K562 (cell line): ENCODE results near the gene ZMIZ1. TPM values are rescaled to one million over a fixed set of nuclear protein-coding genes. Genes with fewer than 3 reads are reported as not detected.

Experiments
- ATAC-seq: fragments of 200-7000 bp; cut with Tn5 transposase; 3 replicates; pipeline ENCODE4 v1.9.1; 2020; ENCODE audit warnings: moderate library complexity
- BruUV-seq: library from RNA; stranded (reverse); fragments of 400-500 nt; replicated peaks from 2 replicates; lab custom pipeline; 2021; lab: Mats Ljungman, UMichigan
- CTCF ChIA-PET: fragments of 300-600 bp; formaldehyde crosslinking; extraction: SDS; loops from one replicate; lab custom pipeline; 2021; ENCODE audit warnings: low intra/inter-chr PET ratio; lab: Yijun Ruan, JAX
- POLR2A ChIA-PET: fragments of 300-600, 350-650 bp; sonication (Branson Sonifier 250); formaldehyde crosslinking; extraction: SDS; loops from one replicate; lab custom pipeline; 2021; ENCODE audit warnings: antibody characterized with exemption, inconsistent platforms; lab: Yijun Ruan, JAX
- DNase-seq, 4 experiments: peaks; one replicate each; pipeline versions ENCODE4 v3.0.0 to v3.0.0-alpha.2; 2011 to 2018; ENCODE audit warnings: low spot score in 3 of 4, mixed read lengths in 3 of 4; ENCODE audit errors: extremely low read depth in 1 of 4
- FAIRE-seq: peaks from 2 replicates; lab custom pipeline; 2011; peaks lifted over from hg19 to GRCh38; lab: Jason Lieb, UNC
- H2AFZ ChIP-seq: 2 replicates; pipeline ENCODE4 v1.6.0; 2011; ENCODE audit warnings: low read depth, low read length, control low read depth, inconsistent platforms
- H3K27ac ChIP-seq: fragments of 200-600 bp; 3 replicates; pipeline ENCODE4 v1.8.0; 2011; ENCODE audit warnings: low read depth, mild to moderate bottlenecking, control low read depth, inconsistent platforms, low read length, moderate library complexity, mixed read lengths; ENCODE audit errors: extremely low read depth
- H3K27me3 ChIP-seq, 2 experiments: fragments of 300-600 bp in 1 of 2; 2 replicates in 1 of 2; 3 replicates in 1 of 2; pipeline versions ENCODE4 v1.6.0 to v1.8.0; 2011; ENCODE audit warnings: inconsistent platforms in 2 of 2, low read length in 2 of 2, mild to moderate bottlenecking in 1 of 2, mixed read lengths in 1 of 2, moderate library complexity in 1 of 2; ENCODE audit not compliant: control insufficient read depth in 2 of 2, insufficient read depth in 2 of 2
- H3K36me3 ChIP-seq: fragments of 300-600 bp; 3 replicates; pipeline ENCODE4 v1.8.0; 2011; ENCODE audit warnings: mild to moderate bottlenecking, low read length, inconsistent platforms; ENCODE audit not compliant: control insufficient read depth, insufficient read depth
- H3K4me1 ChIP-seq, 2 experiments: fragments of 200-600 bp in 1 of 2; replicated peaks in 1 of 2; 2 replicates in 1 of 2; 3 replicates in 1 of 2; pipeline versions ENCODE4 v1.5.1 to v1.8.0; 2011; ENCODE audit warnings: inconsistent platforms in 2 of 2, low read length in 2 of 2, mild to moderate bottlenecking in 1 of 2, mixed read lengths in 1 of 2, moderate library complexity in 1 of 2; ENCODE audit not compliant: control insufficient read depth in 2 of 2, insufficient read depth in 2 of 2
- H3K4me2 ChIP-seq: 2 replicates; pipeline ENCODE4 v1.6.1; 2011; ENCODE audit warnings: low read length, control low read depth, inconsistent platforms, mixed read lengths; ENCODE audit not compliant: insufficient read depth
- H3K4me3 ChIP-seq: fragments of 200-600 bp; sonication (generic), shearing (Covaris generic); 2 replicates; pipeline ENCODE4 v1.5.1; 2016; ENCODE audit warnings: control low read depth, inconsistent platforms
- H3K79me2 ChIP-seq: fragments of 200-600 bp; 3 replicates; pipeline ENCODE4 v1.8.0; 2011; ENCODE audit warnings: low read length, inconsistent platforms; ENCODE audit not compliant: control insufficient read depth, insufficient read depth
- H3K9ac ChIP-seq, 2 experiments: 2 replicates each; pipeline versions ENCODE4 v1.6.0 to v1.6.1; 2011; ENCODE audit warnings: low read depth in 2 of 2, low read length in 2 of 2, control low read depth in 1 of 2, inconsistent platforms in 1 of 2, mild to moderate bottlenecking in 1 of 2, mixed read lengths in 1 of 2; ENCODE audit not compliant: insufficient read depth in 1 of 2
- H3K9me1 ChIP-seq: one replicate; pipeline ENCODE4 v1.6.0; 2011; ENCODE audit warnings: inconsistent platforms, mild to moderate bottlenecking, low read length, moderate library complexity; ENCODE audit not compliant: control insufficient read depth, insufficient read depth
- H3K9me3 ChIP-seq: replicated peaks from 2 replicates; pipeline ENCODE4 v1.5.1; 2011; ENCODE audit warnings: low read depth, low read length, inconsistent platforms; ENCODE audit not compliant: control insufficient read depth, insufficient read depth
- H4K20me1 ChIP-seq: replicated peaks from 2 replicates; pipeline ENCODE4 v1.6.1; 2011; ENCODE audit warnings: low read length, inconsistent platforms, mixed read lengths; ENCODE audit not compliant: control insufficient read depth, insufficient read depth
- FOXA3 ChIP-seq, 2 experiments: fragments of 450-650 bp in 1 of 2; sonication (generic) in 1 of 2; formaldehyde crosslinking; IDR thresholded peaks in 1 of 2; conservative IDR thresholded peaks in 1 of 2; 2 replicates each; pipeline versions ENCODE4 v1.4.0 to v1.8.0; 2020 to 2022; ENCODE audit warnings: mild to moderate bottlenecking in 2 of 2, missing genetic modification reagents in 1 of 2
- FOXK1 ChIP-seq: sonication (generic); formaldehyde crosslinking; IDR thresholded peaks from 2 replicates; pipeline ENCODE4 v1.8.0; 2022; ENCODE audit warnings: missing genetic modification reagents, mild to moderate bottlenecking, borderline replicate concordance
- GTF2A2 ChIP-seq: IDR thresholded peaks from 2 replicates; pipeline ENCODE4 v1.6.1; 2016; ENCODE audit warnings: mild to moderate bottlenecking, missing genetic modification characterization, missing compliant biosample characterization
- IRF2 ChIP-seq: sonication (generic); formaldehyde crosslinking; IDR thresholded peaks from 2 replicates; pipeline ENCODE4 v1.8.1; 2022; ENCODE audit warnings: mild to moderate bottlenecking, missing genetic modification reagents
- MLLT1 ChIP-seq, 2 experiments: fragments of 450-650 bp; IDR thresholded peaks; 2 replicates each; pipeline ENCODE4 v1.6.1; 2016
- POLR2G ChIP-seq: fragments of 200-400 bp; formaldehyde crosslinking; IDR thresholded peaks from 2 replicates; pipeline ENCODE4 v1.6.1; 2017; ENCODE audit warnings: low read depth, mild to moderate bottlenecking, antibody characterized with exemption, low read length, moderate library complexity
- ZNF586 ChIP-seq: fragments of 450-650 bp; formaldehyde crosslinking; conservative IDR thresholded peaks from 2 replicates; pipeline ENCODE4 v1.4.0; 2020; ENCODE audit warnings: mild to moderate bottlenecking, moderate library complexity
- WGBS: fragments of 100-300 bp; shearing (Covaris generic); methylation state at CpG from one replicate; pipeline ENCODE4 v1.1.6; 2016; ENCODE audit warnings: low coverage, mixed read lengths; ENCODE audit not compliant: insufficient coverage; ENCODE audit errors: missing lambda C conversion rate; 5-methylcytosine and 5-hydroxymethylcytosine counted together
- in situ Hi-C: fragments of 300-500 bp; cut with MboI; formaldehyde crosslinking; loops from 4 replicates; pipeline ENCODE4 v1.15.0; 2018; ENCODE audit warnings: inconsistent platforms, mixed read lengths
- intact Hi-C: fragments of 100-400 bp; cut with micrococcal nuclease; formaldehyde crosslinking; loops from 2 replicates; pipeline ENCODE4 v1.14.2; 2022
- polyA plus RNA-seq, 8 experiments: library from polyadenylated mRNA; depleted of rRNA in 4 of 8; stranded (reverse) in 5 of 8; unstranded in 3 of 8; fragments of >200 nt; fragmentation: Nextera tagmentation in 2 of 8; fragmentation: Illumina TruSeq in 1 of 8; extraction: Ambion mirVana in 2 of 8; extraction: Trizol in 1 of 8; gene quantifications; 2 replicates each; pipeline versions ENCODE4 v1.2.1 to v1.2.3, GENCODE V29; 2011 to 2014; ENCODE audit warnings: inconsistent platforms in 1 of 8, missing spikeins in 1 of 8
- total RNA-seq, 7 experiments: library from RNA; depleted of rRNA in 6 of 7; stranded (reverse); fragments of >200 nt in 6 of 7; fragmentation: Illumina TruSeq in 2 of 7; extraction: Trizol in 2 of 7; gene quantifications; 2 replicates each; pipeline versions ENCODE4 v1.2.1 to v1.2.3, GENCODE V29; 2011 to 2021; ENCODE audit warnings: low replicate concordance in 1 of 7

ZMIZ1 gene
- total and polyA plus RNA-seq, 9 of the 15 experiments (the other 6 are each of a cell fraction or from before 2014, with no cell fraction given), result 1.0 to 37.3 (median 4.3) TPM

GRCh38 chr10:79287973-79288723 lies 219.4 kb downstream of the ZMIZ1 start:
- Histone ChIP-seq H3K4me1 (peaks cover 0 to 28% of the 10 kb centered on the region in 2 experiments; a peak in 3 of 5 replicates), H3K9me3 (no peaks in the 10 kb centered on the region), H3K27ac (no peak overlapping the region), H3K27me3 (no peaks in the 10 kb centered on the region), H2AFZ (no peak overlapping the region), H3K36me3 (peaks cover 6% of the 10 kb centered on the region; the same call in 1 of the 3 replicates), H3K9me1 (no peaks in the 10 kb centered on the region), H3K9ac (no peak overlapping the region), H3K79me2 (no peaks in the 10 kb centered on the region), H4K20me1 (peaks cover 23% of the 10 kb centered on the region; the same call in 1 of the 2 replicates), H3K4me3 (no peak overlapping the region), H3K4me2 (no peak overlapping the region)
- intact Hi-C loops (no loop called here), in situ Hi-C loops (loop anchor here (5.0 kb wide), 1 partner anchor 49 kb away; no protein-coding TSS in a partner anchor)
- TF ChIP-seq FOXA3 (CRISPR knock-in tag; conservative IDR thresholded peaks at IDR 0.05 in 1 of 2, IDR thresholded peaks at IDR 0.05 in 1 of 2) (no peak), FOXK1 (CRISPR knock-in tag) (no peak), MLLT1 (IDR thresholded peaks at IDR 0.05) (no peak), GTF2A2 (tag) (no peak), POLR2G (0 out of 2 replicates have a peak, but pooled peaks have one; percentile 29), ZNF586 (no peak), IRF2 (no peak)
- DNase-seq, result no peak
- 87% methylated on average over 15 of the region's 15 CpGs for WGBS
- BruUV-seq, result no TSS peak
- FAIRE-seq, result no peak
- POLR2A ChIA-PET, result interaction anchor here (1.5 kb wide), 1 partner anchor 20 kb away, joined by 4 read pairs; no protein-coding TSS in a partner anchor
- CTCF ChIA-PET, result no interaction called here
- ATAC-seq, result no peak
